ENCODE measurements around the gene PDLIM7. TPM values are rescaled to one million over a fixed set of nuclear protein-coding genes. Genes with fewer than 3 reads are reported as not detected.

Gene PDLIM7
- total RNA-seq, 4 donors from 2014 or later = 316 to 1,085 (median 575) TPM

GRCh38 chr5:177524941-177525655 is 27.7 kb upstream of the PDLIM7 start:
- H3K9me3 ChIP-seq = no peaks in the 10 kb centered on the region
- H3K4me3 ChIP-seq = no peak overlapping the region
- 86% methylated on average over 3 of the region's 10 CpGs for WGBS
- TF ChIP-seq POLR2A (IDR thresholded peaks at IDR 0.05; ENCODE audit: low read depth) (no peak), EP300 (IDR thresholded peaks at IDR 0.05) (no peak), CTCF (IDR thresholded peaks at IDR 0.05) (no peak), POLR2AphosphoS5 (IDR thresholded peaks at IDR 0.05) (no peak)
- no peak for DNase-seq (ENCODE audit: extremely low spot score)
- no peak overlapping the region for H3K27ac ChIP-seq (replicated peaks in 1 of 4)
- intact Hi-C loops (cut with DNase I) = no loop called here
- peaks cover 66 to 100% (median 98%) of the 10 kb centered on the region in 4 donors for H3K36me3 ChIP-seq
- peaks cover 0 to 22% (median 10%) of the 10 kb centered on the region in 4 donors for H3K4me1 ChIP-seq
- H3K27me3 ChIP-seq = no peaks in the 10 kb centered on the region

DNA sequence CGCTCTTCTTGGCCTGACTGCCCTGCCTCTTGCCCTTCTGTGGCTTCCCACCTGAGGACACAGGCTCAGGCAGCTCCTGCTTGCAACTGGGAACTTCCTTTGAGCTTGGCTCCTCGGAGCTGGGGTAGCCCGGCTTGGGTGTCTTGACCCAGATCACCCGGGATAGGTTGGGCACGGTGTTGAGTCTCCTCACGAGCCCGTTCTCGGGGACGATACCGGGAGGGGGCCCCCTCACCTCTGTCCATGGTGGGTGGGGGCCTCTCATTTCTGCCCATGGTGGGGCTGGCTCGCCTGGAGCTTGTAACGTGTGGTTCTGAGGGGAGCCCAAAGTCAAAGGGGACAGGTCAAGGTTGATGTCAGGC is 27.1 kb upstream of the PDLIM7 start:
- WGBS = 82% methylated on average over 4 of the region's 12 CpGs
- Histone ChIP-seq H3K4me1 (peaks cover 0 to 22% (median 5%) of the 10 kb centered on the region in 4 donors), H3K27me3 (no peaks in the 10 kb centered on the region), H3K36me3 (peaks cover 66 to 100% (median 98%) of the 10 kb centered on the region in 4 donors), H3K4me3 (no peak overlapping the region), H3K9me3 (no peaks in the 10 kb centered on the region), H3K27ac (replicated peaks in 1 of 4) (no peak overlapping the region)
- intact Hi-C loops (cut with DNase I) = no loop called here
- TF ChIP-seq CTCF (IDR thresholded peaks at IDR 0.05) (no peak), POLR2A (IDR thresholded peaks at IDR 0.05; ENCODE audit: low read depth) (no peak), EP300 (IDR thresholded peaks at IDR 0.05) (no peak), POLR2AphosphoS5 (IDR thresholded peaks at IDR 0.05) (no peak)
- no peak for DNase-seq (ENCODE audit: extremely low spot score)

GRCh38 chr5:177523711-177524538 is 26.5 kb upstream of the PDLIM7 start:
- no peak overlapping the region for H3K4me3 ChIP-seq
- H3K9me3 ChIP-seq = no peaks in the 10 kb centered on the region
- no peaks in the 10 kb centered on the region for H3K27me3 ChIP-seq
- no peak for DNase-seq (ENCODE audit: extremely low spot score)
- intact Hi-C loops (cut with DNase I) = no loop called here
- TF ChIP-seq POLR2AphosphoS5 (IDR thresholded peaks at IDR 0.05) = no peak
- no peak for TF ChIP-seq EP300 (IDR thresholded peaks at IDR 0.05)
- no peak for TF ChIP-seq CTCF (IDR thresholded peaks at IDR 0.05)
- no peak for TF ChIP-seq POLR2A (IDR thresholded peaks at IDR 0.05; ENCODE audit: low read depth)
- no peak overlapping the region for H3K27ac ChIP-seq (replicated peaks in 1 of 4)
- H3K36me3 ChIP-seq = peaks cover 66 to 99% (median 95%) of the 10 kb centered on the region in 4 donors
- WGBS = 87% methylated on average over 5 of the region's 19 CpGs
- peaks cover 0 to 22% (median 6%) of the 10 kb centered on the region in 4 donors for H3K4me1 ChIP-seq

- Histone ChIP-seq H3K27me3 (no peaks in the 10 kb centered on the region), H3K4me1 (peaks cover 7 to 27% (median 14%) of the 10 kb centered on the region in 4 donors), H3K4me3 (no peak overlapping the region), H3K9me3 (no peaks in the 10 kb centered on the region), H3K27ac (replicated peaks in 1 of 4) (no peak overlapping the region), H3K36me3 (peaks cover 44 to 70% (median 67%) of the 10 kb centered on the region in 4 donors)
- TF ChIP-seq POLR2AphosphoS5 (IDR thresholded peaks at IDR 0.05) (no peak), EP300 (IDR thresholded peaks at IDR 0.05) (no peak), POLR2A (IDR thresholded peaks at IDR 0.05; ENCODE audit: low read depth) (no peak), CTCF (IDR thresholded peaks at IDR 0.05) (no peak)
- intact Hi-C loops (cut with DNase I) = no loop called here
- 61% methylated on average over 2 of the region's 2 CpGs for WGBS
- DNase-seq (ENCODE audit: extremely low spot score) = no peak
Measured at GRCh38 chr5:177520916-177521513, 23.6 kb upstream of the PDLIM7 start.
